ENCODE measurements around the gene FRMD4A.

Gene FRMD4A

GRCh38 chr10:13989616-13990015 is 341.1 kb downstream of the FRMD4A start:
- Histone ChIP-seq H3K36me3 (ENCODE audit: control insufficient read depth, low read length) (no peaks in the 10 kb centered on the region), H3K4me2 (ENCODE audit: low read length) (no peak overlapping the region), H3K9me2 (replicated peaks; ENCODE audit: control insufficient read depth, low read length) (no peaks in the 10 kb centered on the region), H4K20me1 (ENCODE audit: control insufficient read depth, insufficient read depth, low read depth, low read length) (no peaks in the 10 kb centered on the region), H3F3A (ENCODE audit: control insufficient read depth, insufficient read depth) (peaks cover 13% of the 10 kb centered on the region), H3K27ac (ENCODE audit: low read depth, low read length) (no peak overlapping the region), H3K27me3 (ENCODE audit: control insufficient read depth, low read length) (peaks cover 20% of the 10 kb centered on the region), H3K4me3 (ENCODE audit: low read length) (no peak overlapping the region), H3K79me2 (ENCODE audit: control insufficient read depth, low read length) (no peaks in the 10 kb centered on the region), H3K9me3 (ENCODE audit: control insufficient read depth, insufficient read depth, low read length) (no peaks in the 10 kb centered on the region), H3K4me1 (ENCODE audit: control insufficient read depth, low read length) (peaks cover 41% of the 10 kb centered on the region)
- TF ChIP-seq CTCF (IDR thresholded peaks at IDR 0.05; ENCODE audit: low read depth, low read length, poor library complexity, severe bottlenecking), result no peak
- TF ChIP-seq EZH2phosphoT487 (IDR thresholded peaks at IDR 0.05; ENCODE audit: borderline replicate concordance, low read length), result no peak

DNA sequence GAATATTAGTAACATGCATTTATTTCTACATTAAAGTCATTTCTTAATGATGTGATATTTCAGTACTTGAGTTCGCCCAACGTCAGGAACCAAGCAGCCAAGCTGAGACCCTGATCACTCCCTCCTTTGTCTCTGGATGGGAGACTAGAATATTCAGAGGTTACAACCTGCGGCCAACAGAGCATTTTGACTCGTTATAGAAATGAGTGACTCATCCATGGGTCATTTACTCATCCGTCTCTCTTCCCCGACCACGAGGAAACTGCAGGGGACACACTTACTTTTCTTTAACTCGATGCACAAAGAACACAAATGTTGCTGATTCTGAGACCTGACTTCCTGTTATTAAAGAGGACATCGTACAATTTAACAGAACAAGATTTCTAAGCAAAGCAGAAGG is 343.3 kb downstream of the FRMD4A start:
- peak overlapping the region; percentile 48 for H3K4me2 ChIP-seq (ENCODE audit: low read length)
- no peak overlapping the region for H3K4me3 ChIP-seq (ENCODE audit: low read length)

DNA sequence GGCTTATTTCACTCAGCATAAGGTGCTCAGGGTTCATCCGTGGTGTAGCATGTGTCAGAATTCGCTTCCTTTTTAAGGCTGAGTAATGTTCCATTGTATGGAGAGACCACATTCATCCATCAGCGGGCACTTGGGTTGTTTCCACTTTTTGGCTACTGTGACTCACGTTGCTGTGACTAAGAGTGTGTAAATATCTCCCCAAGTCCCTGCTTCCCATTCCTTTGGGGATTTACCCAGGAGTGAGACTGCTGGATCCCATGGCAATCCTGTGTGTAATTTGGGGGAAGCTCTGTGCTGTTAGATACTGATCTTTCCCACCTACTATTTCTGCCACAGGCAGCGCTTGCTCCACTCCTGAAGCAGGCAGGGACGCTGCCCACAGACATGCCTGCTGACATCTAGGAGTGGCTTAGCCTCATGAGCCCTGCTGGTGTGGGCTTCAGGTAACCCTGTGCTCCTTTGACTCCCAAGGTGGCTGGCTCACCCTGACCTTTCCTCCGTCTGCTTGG is 346.0 kb downstream of the FRMD4A start:
- Histone ChIP-seq H3K9me2 (replicated peaks; ENCODE audit: control insufficient read depth, low read length) (no peaks in the 10 kb centered on the region), H4K20me1 (ENCODE audit: control insufficient read depth, insufficient read depth, low read depth, low read length) (no peaks in the 10 kb centered on the region), H3K9me3 (ENCODE audit: control insufficient read depth, insufficient read depth, low read length) (no peaks in the 10 kb centered on the region), H3K4me2 (ENCODE audit: low read length) (no peak overlapping the region), H3K27me3 (ENCODE audit: control insufficient read depth, low read length) (peaks cover 1% of the 10 kb centered on the region; the same call in 1 of the 2 replicates), H3K79me2 (ENCODE audit: control insufficient read depth, low read length) (no peaks in the 10 kb centered on the region), H3F3A (ENCODE audit: control insufficient read depth, insufficient read depth) (peaks cover 6% of the 10 kb centered on the region; the same call in 1 of the 2 replicates), H3K36me3 (ENCODE audit: control insufficient read depth, low read length) (no peaks in the 10 kb centered on the region), H3K4me1 (ENCODE audit: control insufficient read depth, low read length) (peaks cover 16% of the 10 kb centered on the region), H3K4me3 (ENCODE audit: low read length) (no peak overlapping the region), H3K27ac (ENCODE audit: low read depth, low read length) (no peak overlapping the region)
- TF ChIP-seq CTCF (IDR thresholded peaks at IDR 0.05; ENCODE audit: low read depth, low read length, poor library complexity, severe bottlenecking), result no peak
- TF ChIP-seq EZH2phosphoT487 (IDR thresholded peaks at IDR 0.05; ENCODE audit: borderline replicate concordance, low read length), result no peak

More for the DNA sequence above, 343.3 kb downstream of the FRMD4A start:
- Histone ChIP-seq H4K20me1 (ENCODE audit: control insufficient read depth, insufficient read depth, low read depth, low read length) (no peaks in the 10 kb centered on the region), H3F3A (ENCODE audit: control insufficient read depth, insufficient read depth) (peaks cover 6% of the 10 kb centered on the region; the same call in 1 of the 2 replicates), H3K27me3 (ENCODE audit: control insufficient read depth, low read length) (peaks cover 20% of the 10 kb centered on the region), H3K36me3 (ENCODE audit: control insufficient read depth, low read length) (no peaks in the 10 kb centered on the region), H3K79me2 (ENCODE audit: control insufficient read depth, low read length) (no peaks in the 10 kb centered on the region), H3K9me3 (ENCODE audit: control insufficient read depth, insufficient read depth, low read length) (no peaks in the 10 kb centered on the region), H3K9me2 (replicated peaks; ENCODE audit: control insufficient read depth, low read length) (no peaks in the 10 kb centered on the region), H3K27ac (ENCODE audit: low read depth, low read length) (peak overlapping the region; percentile 18; the same call in 1 of the 2 replicates), H3K4me1 (ENCODE audit: control insufficient read depth, low read length) (peaks cover 21% of the 10 kb centered on the region)
- TF ChIP-seq CTCF (IDR thresholded peaks at IDR 0.05; ENCODE audit: low read depth, low read length, poor library complexity, severe bottlenecking) (no peak), EZH2phosphoT487 (IDR thresholded peaks at IDR 0.05; ENCODE audit: borderline replicate concordance, low read length) (no peak)
